A549 (cell line): Measurements from ENCODE around the gene SMS. TPM values are rescaled to one million over a fixed set of nuclear protein-coding genes. Genes with fewer than 3 reads are reported as not detected.

ENCODE experiments used
- ATAC-seq, 2 experiments: fragments of 200-7000 bp in 1 of 2; fragments of >200 bp in 1 of 2; cut with Nextera tagmentation in 1 of 2; cut with Tn5 transposase in 1 of 2; 3 replicates each; pipeline versions ENCODE4 v1.8.0 to v1.9.1; 2018 to 2020; ENCODE audit warnings: mild to moderate bottlenecking in 1 of 2, moderate library complexity in 1 of 2
- CTCF ChIA-PET: fragments of 300-600 bp; sonication (Branson Sonifier 250); formaldehyde crosslinking; extraction: SDS; loops from one replicate; lab custom pipeline; 2021; ENCODE audit warnings: antibody characterized with exemption, inconsistent platforms; lab: Yijun Ruan, JAX
- POLR2A ChIA-PET: fragments of 350-600 bp; formaldehyde crosslinking; extraction: SDS; loops from one replicate; lab custom pipeline; 2021; ENCODE audit warnings: antibody characterized with exemption, inconsistent platforms; lab: Yijun Ruan, JAX
- DNase-seq, 2 experiments: peaks; one replicate each; pipeline versions ENCODE4 v3.0.0 to v3.0.0-alpha.2; 2011 to 2016; ENCODE audit warnings: low read depth in 1 of 2, low spot score in 1 of 2
- FAIRE-seq: peaks from 2 replicates; lab custom pipeline; 2011; peaks lifted over from hg19 to GRCh38; lab: Jason Lieb, UNC
- H3K27ac ChIP-seq, 2 experiments: fragments of >200 bp; sonication (Bioruptor Twin); formaldehyde crosslinking; 3 replicates each; pipeline ENCODE4 v1.5.1; 2016 to 2017
- H3K4me1 ChIP-seq: fragments of >200 bp; sonication (Bioruptor Twin); formaldehyde crosslinking; 3 replicates; pipeline ENCODE4 v1.6.1; 2016
- H3K4me2 ChIP-seq: fragments of >200 bp; sonication (Bioruptor Twin); formaldehyde crosslinking; 3 replicates; pipeline ENCODE4 v1.6.1; 2016
- H3K4me3 ChIP-seq: fragments of >200 bp; sonication (Bioruptor Twin); formaldehyde crosslinking; 3 replicates; pipeline ENCODE4 v1.5.1; 2016
- H3K9me3 ChIP-seq: fragments of >200 bp; sonication (Bioruptor Twin); formaldehyde crosslinking; 3 replicates; pipeline ENCODE4 v1.6.1; 2016
- CBX8 ChIP-seq: fragments of 200-600 bp; sonication (generic); IDR thresholded peaks from 2 replicates; pipeline ENCODE4 v1.6.1; 2016
- CHD4 ChIP-seq: fragments of 200-600 bp; sonication (generic); IDR thresholded peaks from 2 replicates; pipeline ENCODE4 v1.6.1; 2016; ENCODE audit warnings: antibody characterized with exemption, mild to moderate bottlenecking, borderline replicate concordance
- CTCF ChIP-seq: fragments of >200 bp; sonication (Bioruptor Twin); formaldehyde crosslinking; IDR thresholded peaks from 3 replicates; pipeline ENCODE4 v1.5.1; 2016
- ESRRA ChIP-seq: fragments of 150-350 bp; IDR thresholded peaks from 2 replicates; pipeline ENCODE4 v1.6.1; 2014; ENCODE audit warnings: mild to moderate bottlenecking, low read length, borderline replicate concordance
- FOSB ChIP-seq: fragments of 250-450 bp; sonication (Bioruptor Pico); IDR thresholded peaks from 2 replicates; pipeline ENCODE4 v1.5.0; 2020; ENCODE audit warnings: mild to moderate bottlenecking, moderate library complexity
- FOSL2 ChIP-seq, 2 experiments: fragments of 450-650 bp in 1 of 2; fragments of >200 bp in 1 of 2; sonication (Bioruptor Twin) in 1 of 2; formaldehyde crosslinking; IDR thresholded peaks; 2 replicates each; pipeline versions ENCODE4 v1.5.0 to v1.6.1; 2016 to 2020; ENCODE audit warnings: mild to moderate bottlenecking in 1 of 2, moderate library complexity in 1 of 2
- HES2 ChIP-seq: fragments of >200 bp; sonication (Bioruptor Twin); formaldehyde crosslinking; IDR thresholded peaks from 2 replicates; pipeline ENCODE4 v1.6.1; 2016
- HEYL ChIP-seq: fragments of 250-450 bp; sonication (Bioruptor Pico); IDR thresholded peaks from 2 replicates; pipeline ENCODE4 v1.8.0; 2021; ENCODE audit warnings: mild to moderate bottlenecking, moderate library complexity
- HMGXB4 ChIP-seq: fragments of 250-450 bp; sonication (Bioruptor Pico); IDR thresholded peaks from 2 replicates; pipeline ENCODE4 v1.5.0; 2021; ENCODE audit warnings: mild to moderate bottlenecking, moderate library complexity, borderline replicate concordance
- HOXB5 ChIP-seq: fragments of 250-450 bp; sonication (Bioruptor Pico); IDR thresholded peaks from 2 replicates; pipeline ENCODE4 v1.5.0; 2020; ENCODE audit warnings: mild to moderate bottlenecking, moderate library complexity
- USF2 ChIP-seq: fragments of 450-650 bp; IDR thresholded peaks from 2 replicates; pipeline ENCODE4 v1.6.1; 2014; ENCODE audit warnings: antibody characterized with exemption
- ZNF302 ChIP-seq: fragments of 250-450 bp; sonication (Bioruptor Pico); IDR thresholded peaks from 2 replicates; pipeline ENCODE4 v1.9.0; 2021; ENCODE audit warnings: inconsistent platforms, mild to moderate bottlenecking, moderate library complexity
- WGBS: methylation state at CpG from one replicate; pipeline ENCODE4 v1.1.6; 2017; ENCODE audit errors: missing lambda C conversion rate; 5-methylcytosine and 5-hydroxymethylcytosine counted together
- polyA plus RNA-seq, 4 experiments: library from polyadenylated mRNA; depleted of rRNA in 3 of 4; stranded (reverse); fragments of >200 nt; fragmentation: RNase III in 1 of 4; extraction: RNeasy Plus Mini Kit Qiagen cat#74134 plus additional on column Dnase treatment in 1 of 4; gene quantifications; 2 replicates in 3 of 4; 3 replicates in 1 of 4; pipeline ENCODE4 v1.2.3, GENCODE V29; 2011 to 2017

The SMS gene
- polyA plus RNA-seq, 2 of the 4 experiments (the other 2 are of a cell fraction) = 129 to 180 TPM

GRCh38 chrX:21972046-21972445 lies 31.5 kb downstream of the SMS start:
- FAIRE-seq = no peak
- CTCF ChIA-PET = interaction anchor here (0.5 to 1.4 kb wide), 6 partner anchors 9 to 1773 kb away, joined by 3 to 4 read pairs (median 3); partner anchors contain the start of gene MBTPS2
- POLR2A ChIA-PET = no interaction called here

GRCh38 chrX:21972721-21973120 lies 32.2 kb downstream of the SMS start:
- POLR2A ChIA-PET = no interaction called here
- CTCF ChIA-PET = interaction anchor here (0.5 to 1.4 kb wide), 6 partner anchors 10 to 1773 kb away, joined by 3 to 4 read pairs (median 3); partner anchors contain the start of gene MBTPS2
- H3K4me2 ChIP-seq = no peak overlapping the region

More at GRCh38 chrX:21972046-21972445, 31.5 kb downstream of the SMS start:
- Histone ChIP-seq H3K4me1 (no peaks in the 10 kb centered on the region), H3K27ac (no peak overlapping the region)
- no peak for TF ChIP-seq USF2
- TF ChIP-seq ESRRA = no peak
- TF ChIP-seq ZNF302 (CRISPR knock-in tag) = no peak
- TF ChIP-seq HOXB5 (CRISPR knock-in tag) = no peak
- no peak for TF ChIP-seq CHD4
- no peak for TF ChIP-seq CBX8
- no peak for TF ChIP-seq FOSL2 (IDR thresholded peaks at IDR 0.05)
- no peak for TF ChIP-seq FOSL2 (CRISPR knock-in tag; IDR thresholded peaks at IDR 0.05)
- TF ChIP-seq, all 56 proteins: peak for 0
- ATAC-seq (no peak), DNase-seq (no peak)
- H3K9me3 ChIP-seq = no peaks in the 10 kb centered on the region
- H3K4me3 ChIP-seq = no peak overlapping the region
- H3K4me2 ChIP-seq = no peak overlapping the region
- 84% methylated on average over 5 of the region's 5 CpGs for WGBS

More at GRCh38 chrX:21972721-21973120, 32.2 kb downstream of the SMS start:
- Histone ChIP-seq H3K4me1 (no peaks in the 10 kb centered on the region), H3K27ac (no peak overlapping the region)
- ATAC-seq (peak; percentile 44 to 68; a peak in 3 of 6 replicates), FAIRE-seq (no peak), DNase-seq (peak in 1 of 2 experiments; percentile 35)
- TF ChIP-seq HES2 = no peak
- no peak for TF ChIP-seq ESRRA
- no peak for TF ChIP-seq HMGXB4 (CRISPR knock-in tag)
- no peak for TF ChIP-seq HEYL
- no peak for TF ChIP-seq FOSB (CRISPR knock-in tag)
- 0 out of 3 replicates have a peak, but pooled peaks have one; percentile 12 for TF ChIP-seq CTCF
- no peak for TF ChIP-seq ZNF302 (CRISPR knock-in tag)
- TF ChIP-seq, all 56 proteins: peak for 1
- Histone ChIP-seq H3K9me3 (no peaks in the 10 kb centered on the region), H3K4me3 (no peak overlapping the region)
- WGBS = 90% methylated on average over 7 of the region's 7 CpGs
